Loucy (cell line): Measurements from ENCODE around the gene GDNF.

Source experiments
- H2AFZ ChIP-seq: fragments of 200-600 bp; sonication (generic); 2 replicates; pipeline ENCODE4 v1.6.0; 2016; ENCODE audit warnings: antibody characterized with exemption, mild to moderate bottlenecking, low read length, moderate library complexity
- H3F3A ChIP-seq: fragments of 200-600 bp; 2 replicates; pipeline ENCODE4 v1.6.0; 2016; ENCODE audit warnings: antibody characterized with exemption, low read depth, mild to moderate bottlenecking
- H3K27me3 ChIP-seq: fragments of 200-600 bp; sonication (generic); 2 replicates; pipeline ENCODE4 v1.6.1; 2014; ENCODE audit warnings: low read length, mild to moderate bottlenecking; ENCODE audit not compliant: insufficient read depth, poor library complexity, severe bottlenecking
- H3K36me3 ChIP-seq: fragments of 200-600 bp; sonication (generic); 2 replicates; pipeline ENCODE4 v1.6.1; 2016; ENCODE audit warnings: low read length; ENCODE audit not compliant: insufficient read depth
- H3K4me1 ChIP-seq: fragments of 200-600 bp; sonication (generic); 2 replicates; pipeline ENCODE4 v1.5.1; 2014; ENCODE audit warnings: low read length, mild to moderate bottlenecking; ENCODE audit not compliant: insufficient read depth, poor library complexity, severe bottlenecking
- H3K4me2 ChIP-seq: fragments of 200-600 bp; sonication (generic); 2 replicates; pipeline ENCODE4 v1.6.0; 2014; ENCODE audit warnings: antibody characterized with exemption, low read length, low read depth, mild to moderate bottlenecking; ENCODE audit not compliant: poor library complexity, severe bottlenecking
- H3K4me3 ChIP-seq: fragments of 200-600 bp; sonication (generic); 2 replicates; pipeline ENCODE4 v1.5.1; 2014; ENCODE audit warnings: low read length, mild to moderate bottlenecking, mixed read lengths; ENCODE audit not compliant: poor library complexity, severe bottlenecking
- H3K79me2 ChIP-seq: fragments of 200-600 bp; sonication (generic); 2 replicates; pipeline ENCODE4 v1.6.1; 2014; ENCODE audit warnings: low read length; ENCODE audit not compliant: insufficient read depth
- H3K9ac ChIP-seq: fragments of 200-600 bp; sonication (generic); 2 replicates; pipeline ENCODE4 v1.6.0; 2014; ENCODE audit warnings: mild to moderate bottlenecking, low read depth, low read length, moderate library complexity; ENCODE audit not compliant: poor library complexity, severe bottlenecking
- H3K9me2 ChIP-seq: fragments of 200-600 bp; sonication (generic); replicated peaks from 2 replicates; pipeline ENCODE4 v1.6.1; 2016; ENCODE audit warnings: low read depth, low read length, mixed read lengths
- H3K9me3 ChIP-seq: fragments of 200-600 bp; sonication (generic); 2 replicates; pipeline ENCODE4 v1.6.1; 2014; ENCODE audit warnings: mild to moderate bottlenecking, antibody characterized with exemption, low read length, low read depth; ENCODE audit not compliant: insufficient read depth
- H4K20me1 ChIP-seq: fragments of 200-600 bp; sonication (generic); 2 replicates; pipeline ENCODE4 v1.6.0; 2014; ENCODE audit warnings: antibody characterized with exemption, low read length, mild to moderate bottlenecking; ENCODE audit not compliant: insufficient read depth, poor library complexity, severe bottlenecking
- EZH2phosphoT487 ChIP-seq: fragments of 200-600 bp; IDR thresholded peaks from 2 replicates; pipeline ENCODE4 v1.6.1; 2018; ENCODE audit warnings: antibody characterized with exemption, mild to moderate bottlenecking, moderate library complexity, borderline replicate concordance
- TF ChIP-seq, protein P1 (sequence below): fragments of 200-600 bp; sonication (generic); conservative IDR thresholded peaks from 2 replicates; pipeline ENCODE4 v1.5.1; 2014; ENCODE audit warnings: mild to moderate bottlenecking, antibody characterized with exemption, low read length

GDNF gene

DNA sequence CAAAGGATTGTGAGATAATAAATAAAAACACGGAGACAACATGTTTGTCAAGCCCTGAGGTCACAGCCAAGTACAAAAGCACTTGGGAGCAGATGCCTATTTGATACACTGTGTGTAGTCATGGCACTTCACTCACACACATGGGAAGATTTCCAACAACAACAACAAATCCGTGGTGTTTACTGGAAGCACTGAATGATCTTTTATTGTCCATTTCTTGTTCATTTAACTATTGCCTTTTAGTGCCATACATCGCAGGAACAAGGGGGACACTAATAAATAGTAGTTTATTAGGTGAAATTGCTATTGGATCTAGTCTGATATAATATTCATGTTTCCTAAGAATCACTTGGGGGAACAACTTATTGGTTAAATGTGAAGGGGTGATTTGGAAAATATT, 20.4 kb upstream of the GDNF start:
- Histone ChIP-seq H4K20me1 (no peaks in the 10 kb centered on the region), H3K9me3 (no peaks in the 10 kb centered on the region), H3K4me1 (no peaks in the 10 kb centered on the region), H3K27me3 (no peaks in the 10 kb centered on the region), H3K4me3 (no peak overlapping the region), H3F3A (no peaks in the 10 kb centered on the region), H2AFZ (no peak overlapping the region), H3K9me2 (no peaks in the 10 kb centered on the region), H3K9ac (no peak overlapping the region), H3K36me3 (no peaks in the 10 kb centered on the region), H3K4me2 (no peak overlapping the region), H3K79me2 (no peaks in the 10 kb centered on the region)
- TF ChIP-seq EZH2phosphoT487, result no peak
- TF ChIP-seq, protein P1, sequence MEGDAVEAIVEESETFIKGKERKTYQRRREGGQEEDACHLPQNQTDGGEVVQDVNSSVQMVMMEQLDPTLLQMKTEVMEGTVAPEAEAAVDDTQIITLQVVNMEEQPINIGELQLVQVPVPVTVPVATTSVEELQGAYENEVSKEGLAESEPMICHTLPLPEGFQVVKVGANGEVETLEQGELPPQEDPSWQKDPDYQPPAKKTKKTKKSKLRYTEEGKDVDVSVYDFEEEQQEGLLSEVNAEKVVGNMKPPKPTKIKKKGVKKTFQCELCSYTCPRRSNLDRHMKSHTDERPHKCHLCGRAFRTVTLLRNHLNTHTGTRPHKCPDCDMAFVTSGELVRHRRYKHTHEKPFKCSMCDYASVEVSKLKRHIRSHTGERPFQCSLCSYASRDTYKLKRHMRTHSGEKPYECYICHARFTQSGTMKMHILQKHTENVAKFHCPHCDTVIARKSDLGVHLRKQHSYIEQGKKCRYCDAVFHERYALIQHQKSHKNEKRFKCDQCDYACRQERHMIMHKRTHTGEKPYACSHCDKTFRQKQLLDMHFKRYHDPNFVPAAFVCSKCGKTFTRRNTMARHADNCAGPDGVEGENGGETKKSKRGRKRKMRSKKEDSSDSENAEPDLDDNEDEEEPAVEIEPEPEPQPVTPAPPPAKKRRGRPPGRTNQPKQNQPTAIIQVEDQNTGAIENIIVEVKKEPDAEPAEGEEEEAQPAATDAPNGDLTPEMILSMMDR, result no peak

DNA sequence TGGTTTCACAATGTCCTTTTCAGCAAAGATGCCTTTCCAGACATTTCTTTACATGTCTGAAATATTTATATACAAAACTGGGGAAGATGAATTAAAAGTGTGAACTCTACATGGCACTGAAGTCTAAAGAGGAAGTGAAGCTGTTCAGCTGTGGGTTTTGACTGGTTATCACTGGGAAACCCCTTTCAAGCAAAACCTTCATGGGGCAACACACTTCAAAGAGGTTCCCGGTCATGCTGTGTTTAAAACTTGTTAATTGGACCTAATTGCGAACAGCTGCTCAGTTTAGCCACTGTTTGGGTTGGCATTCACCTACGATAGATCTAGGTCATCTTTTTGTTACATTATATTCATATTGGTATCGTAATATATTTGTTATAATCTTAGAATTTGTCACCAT, 20.0 kb upstream of the GDNF start:
- no peaks in the 10 kb centered on the region for H3K27me3 ChIP-seq
- H3K79me2 ChIP-seq, result no peaks in the 10 kb centered on the region
- H3K4me2 ChIP-seq, result no peak overlapping the region
- no peak for TF ChIP-seq EZH2phosphoT487
- TF ChIP-seq, protein P1, result no peak
- H3K4me3 ChIP-seq, result no peak overlapping the region
- no peaks in the 10 kb centered on the region for H3F3A ChIP-seq
- H3K9me2 ChIP-seq, result no peaks in the 10 kb centered on the region
- no peaks in the 10 kb centered on the region for H3K9me3 ChIP-seq
- H3K9ac ChIP-seq, result no peak overlapping the region
- no peaks in the 10 kb centered on the region for H4K20me1 ChIP-seq
- H2AFZ ChIP-seq, result no peak overlapping the region
- no peaks in the 10 kb centered on the region for H3K4me1 ChIP-seq
- no peaks in the 10 kb centered on the region for H3K36me3 ChIP-seq

DNA sequence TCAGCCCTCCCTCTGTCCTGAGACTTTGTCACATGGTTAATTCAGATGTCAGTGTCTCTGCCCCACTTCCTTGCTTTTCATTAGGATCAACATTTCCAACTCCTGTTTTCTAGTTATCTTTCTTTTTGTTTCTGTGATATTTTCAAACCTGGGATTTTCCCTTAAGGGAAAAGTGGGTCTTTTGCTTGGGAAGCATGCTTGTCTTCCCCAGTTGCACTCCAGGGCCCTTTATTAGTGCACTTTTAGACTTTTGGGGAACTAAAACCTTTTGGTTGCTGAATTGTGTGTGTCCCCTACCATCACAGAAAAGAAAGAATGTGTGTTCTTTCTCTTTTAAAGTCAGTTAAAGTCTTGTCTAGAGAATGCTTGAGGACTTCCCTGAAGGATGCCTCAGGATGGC, 18.4 kb upstream of the GDNF start:
- Histone ChIP-seq H3K4me3 (no peak overlapping the region), H3F3A (no peaks in the 10 kb centered on the region), H3K79me2 (no peaks in the 10 kb centered on the region), H3K4me1 (no peaks in the 10 kb centered on the region), H4K20me1 (no peaks in the 10 kb centered on the region), H3K9ac (no peak overlapping the region), H3K4me2 (no peak overlapping the region), H2AFZ (no peak overlapping the region), H3K9me3 (no peaks in the 10 kb centered on the region), H3K9me2 (no peaks in the 10 kb centered on the region), H3K36me3 (no peaks in the 10 kb centered on the region), H3K27me3 (no peaks in the 10 kb centered on the region)
- TF ChIP-seq, protein P1, result no peak
